SU-DHL-6 (cell line): ENCODE measurements around the gene AGRN.

Source experiments
- H2AFZ ChIP-seq: fragments of 200-600 bp; sonication (generic); 2 replicates; pipeline ENCODE4 v1.6.1; 2014; ENCODE audit warnings: low read depth, mild to moderate bottlenecking, moderate library complexity, mixed read lengths, antibody characterized with exemption, low read length; ENCODE audit not compliant: severe bottlenecking
- H3F3A ChIP-seq: fragments of 200-600 bp; shearing (Covaris generic); 2 replicates; pipeline ENCODE4 v1.6.0; 2016; ENCODE audit warnings: antibody characterized with exemption, mild to moderate bottlenecking; ENCODE audit not compliant: insufficient read depth
- H3K27ac ChIP-seq: fragments of 200-600 bp; sonication (generic); 2 replicates; pipeline ENCODE4 v1.5.1; 2016; ENCODE audit warnings: low read depth, mild to moderate bottlenecking, low read length, moderate library complexity, mixed read lengths
- H3K27me3 ChIP-seq: fragments of 200-600 bp; sonication (generic), shearing (Covaris generic); 2 replicates; pipeline ENCODE4 v1.6.0; 2014; ENCODE audit warnings: mild to moderate bottlenecking, low read length
- H3K36me3 ChIP-seq: fragments of 200-600 bp; sonication (generic); 2 replicates; pipeline ENCODE4 v1.6.1; 2014; ENCODE audit warnings: mild to moderate bottlenecking, low read length, mixed read lengths
- H3K4me2 ChIP-seq: fragments of 300-600, 200-600 bp; shearing (Covaris generic), sonication (generic); 2 replicates; pipeline ENCODE4 v1.6.0; 2014; ENCODE audit warnings: low read length, low read depth, mild to moderate bottlenecking; ENCODE audit not compliant: poor library complexity, severe bottlenecking
- H3K4me3 ChIP-seq: fragments of 200-600 bp; sonication (generic); 2 replicates; pipeline ENCODE4 v1.5.1; 2014; ENCODE audit warnings: antibody characterized with exemption, low read length, mild to moderate bottlenecking, mixed read lengths; ENCODE audit not compliant: insufficient read depth, poor library complexity, severe bottlenecking
- H3K79me2 ChIP-seq: fragments of 200-600 bp; sonication (generic); 2 replicates; pipeline ENCODE4 v1.6.1; 2014; ENCODE audit warnings: mild to moderate bottlenecking, low read length, moderate library complexity; ENCODE audit not compliant: insufficient read depth
- H3K9ac ChIP-seq: fragments of 200-600 bp; sonication (generic); 2 replicates; pipeline ENCODE4 v1.7.0; 2014; ENCODE audit warnings: mild to moderate bottlenecking, low read length
- H3K9me2 ChIP-seq: fragments of 200-600 bp; sonication (generic); replicated peaks from 2 replicates; pipeline ENCODE4 v1.6.1; 2014; ENCODE audit warnings: low read length; ENCODE audit not compliant: insufficient read depth
- H3K9me3 ChIP-seq: fragments of 200-600 bp; sonication (generic); 2 replicates; pipeline ENCODE4 v1.6.1; 2014; ENCODE audit warnings: low read length, mixed read lengths; ENCODE audit not compliant: insufficient read depth
- H4K20me1 ChIP-seq: fragments of 200-600 bp; sonication (generic); 2 replicates; pipeline ENCODE4 v1.6.1; 2014; ENCODE audit warnings: low read depth, mild to moderate bottlenecking, antibody characterized with exemption, low read length, moderate library complexity, mixed read lengths
- EZH2phosphoT487 ChIP-seq: fragments of 200-600 bp; sonication (generic), shearing (Covaris generic); conservative IDR thresholded peaks from 2 replicates; pipeline ENCODE4 v1.6.1; 2018; ENCODE audit warnings: mild to moderate bottlenecking, antibody characterized with exemption, low read length, moderate library complexity, mixed read lengths
- TF ChIP-seq, protein P1 (sequence below): fragments of 200-600 bp; sonication (generic); IDR thresholded peaks from one replicate; pipeline ENCODE4 v1.5.1; 2017; ENCODE audit warnings: antibody characterized with exemption, mild to moderate bottlenecking, low read length, moderate library complexity; ENCODE audit not compliant: insufficient read depth, poor library complexity, severe bottlenecking

Gene AGRN

DNA sequence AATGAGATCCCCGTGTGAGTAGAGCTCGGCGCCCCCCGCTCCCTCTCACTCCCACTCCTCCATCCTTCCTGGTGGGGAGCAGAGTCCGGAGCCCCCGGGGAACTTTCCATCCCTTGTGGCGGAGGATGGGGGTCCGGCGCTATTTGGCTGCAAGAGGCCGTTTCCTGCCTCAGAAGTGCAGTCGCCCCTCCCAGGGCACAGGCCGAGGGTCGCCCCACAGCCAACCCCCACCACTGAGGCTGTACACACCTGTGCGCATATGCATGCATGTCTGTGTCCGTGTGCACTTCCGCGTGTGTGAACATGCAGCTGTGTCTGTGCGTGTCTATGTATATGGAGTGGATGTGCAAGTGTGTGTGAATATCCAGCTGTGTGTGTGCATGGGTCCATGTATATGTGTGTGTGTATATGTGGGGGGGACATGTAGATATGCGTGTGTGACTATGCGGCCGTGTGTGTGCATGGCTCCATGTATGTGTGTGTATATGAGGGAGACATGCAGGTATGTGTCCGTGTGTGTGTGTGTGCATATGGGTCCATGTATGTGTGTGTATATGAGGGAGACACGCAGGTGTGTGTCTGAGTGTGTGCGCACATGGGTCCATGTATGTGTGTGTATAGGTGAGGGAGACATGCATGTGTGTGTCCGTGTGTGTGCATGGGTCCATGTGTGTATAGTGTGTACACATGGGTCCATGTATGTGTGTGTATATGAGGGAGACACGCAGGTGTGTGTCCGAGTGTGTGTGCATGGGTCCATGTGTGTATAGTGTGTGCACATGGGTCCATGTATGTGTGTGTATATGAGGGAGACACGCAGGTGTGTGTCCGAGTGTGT, 32.3 kb downstream of the AGRN start:
- H3K27ac ChIP-seq, result no peak overlapping the region
- no peaks in the 10 kb centered on the region for H3K9me3 ChIP-seq
- no peaks in the 10 kb centered on the region for H3K9me2 ChIP-seq
- H4K20me1 ChIP-seq, result no peaks in the 10 kb centered on the region
- no peaks in the 10 kb centered on the region for H3F3A ChIP-seq
- no peak overlapping the region for H2AFZ ChIP-seq
- H3K79me2 ChIP-seq, result no peaks in the 10 kb centered on the region
- H3K27me3 ChIP-seq, result no peaks in the 10 kb centered on the region
- no peak for TF ChIP-seq EZH2phosphoT487
- TF ChIP-seq, protein P1, sequence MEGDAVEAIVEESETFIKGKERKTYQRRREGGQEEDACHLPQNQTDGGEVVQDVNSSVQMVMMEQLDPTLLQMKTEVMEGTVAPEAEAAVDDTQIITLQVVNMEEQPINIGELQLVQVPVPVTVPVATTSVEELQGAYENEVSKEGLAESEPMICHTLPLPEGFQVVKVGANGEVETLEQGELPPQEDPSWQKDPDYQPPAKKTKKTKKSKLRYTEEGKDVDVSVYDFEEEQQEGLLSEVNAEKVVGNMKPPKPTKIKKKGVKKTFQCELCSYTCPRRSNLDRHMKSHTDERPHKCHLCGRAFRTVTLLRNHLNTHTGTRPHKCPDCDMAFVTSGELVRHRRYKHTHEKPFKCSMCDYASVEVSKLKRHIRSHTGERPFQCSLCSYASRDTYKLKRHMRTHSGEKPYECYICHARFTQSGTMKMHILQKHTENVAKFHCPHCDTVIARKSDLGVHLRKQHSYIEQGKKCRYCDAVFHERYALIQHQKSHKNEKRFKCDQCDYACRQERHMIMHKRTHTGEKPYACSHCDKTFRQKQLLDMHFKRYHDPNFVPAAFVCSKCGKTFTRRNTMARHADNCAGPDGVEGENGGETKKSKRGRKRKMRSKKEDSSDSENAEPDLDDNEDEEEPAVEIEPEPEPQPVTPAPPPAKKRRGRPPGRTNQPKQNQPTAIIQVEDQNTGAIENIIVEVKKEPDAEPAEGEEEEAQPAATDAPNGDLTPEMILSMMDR, result no peak
- no peaks in the 10 kb centered on the region for H3K36me3 ChIP-seq
- no peak overlapping the region for H3K4me3 ChIP-seq
- H3K9ac ChIP-seq, result no peak overlapping the region
- H3K4me2 ChIP-seq, result no peak overlapping the region

DNA sequence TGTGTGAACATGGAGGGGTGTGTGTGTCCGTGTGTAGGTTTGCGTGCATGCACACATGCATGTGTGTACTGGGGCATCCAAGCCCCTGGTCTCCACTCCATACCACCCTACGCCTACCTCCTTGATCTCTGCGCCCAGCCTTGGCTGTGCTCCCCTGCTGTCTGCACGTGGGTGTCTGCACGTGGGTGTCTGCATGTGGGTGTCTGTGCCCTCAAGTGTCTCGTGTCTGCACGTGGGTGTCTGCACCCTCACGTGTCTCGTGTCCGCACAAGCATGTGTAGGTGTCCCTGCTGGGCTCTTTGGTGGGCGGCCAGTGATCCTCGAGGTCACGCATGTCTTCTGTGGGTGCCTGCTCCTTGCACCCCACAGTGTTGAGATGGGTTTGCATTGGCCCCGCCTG, 33.1 kb downstream of the AGRN start:
- Histone ChIP-seq H3F3A (no peaks in the 10 kb centered on the region), H3K27ac (no peak overlapping the region), H3K4me2 (no peak overlapping the region), H3K36me3 (no peaks in the 10 kb centered on the region), H3K79me2 (no peaks in the 10 kb centered on the region), H2AFZ (no peak overlapping the region), H3K9me3 (no peaks in the 10 kb centered on the region), H3K4me3 (no peak overlapping the region), H3K9ac (no peak overlapping the region), H4K20me1 (no peaks in the 10 kb centered on the region), H3K9me2 (no peaks in the 10 kb centered on the region), H3K27me3 (no peaks in the 10 kb centered on the region)
- TF ChIP-seq, protein P1, result no peak
- TF ChIP-seq EZH2phosphoT487, result no peak

DNA sequence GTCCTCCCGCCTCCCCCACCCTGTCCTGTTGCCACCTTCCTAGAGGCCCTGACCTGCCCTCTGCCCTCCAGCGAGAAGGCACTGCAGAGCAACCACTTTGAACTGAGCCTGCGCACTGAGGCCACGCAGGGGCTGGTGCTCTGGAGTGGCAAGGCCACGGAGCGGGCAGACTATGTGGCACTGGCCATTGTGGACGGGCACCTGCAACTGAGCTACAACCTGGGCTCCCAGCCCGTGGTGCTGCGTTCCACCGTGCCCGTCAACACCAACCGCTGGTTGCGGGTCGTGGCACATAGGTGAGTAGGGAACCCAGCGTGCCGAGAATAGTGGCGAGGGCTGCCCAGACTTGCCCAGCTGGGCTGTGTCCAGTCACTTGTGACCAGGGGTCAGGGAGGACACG, 33.8 kb downstream of the AGRN start:
- H3K9me3 ChIP-seq, result no peaks in the 10 kb centered on the region
- H4K20me1 ChIP-seq, result no peaks in the 10 kb centered on the region
- H3K9ac ChIP-seq, result no peak overlapping the region
- no peak overlapping the region for H3K4me2 ChIP-seq
- H2AFZ ChIP-seq, result no peak overlapping the region
- no peak overlapping the region for H3K4me3 ChIP-seq
- no peaks in the 10 kb centered on the region for H3K36me3 ChIP-seq
- no peaks in the 10 kb centered on the region for H3K9me2 ChIP-seq
- TF ChIP-seq, protein P1, result no peak
- no peak for TF ChIP-seq EZH2phosphoT487
- no peaks in the 10 kb centered on the region for H3K27me3 ChIP-seq
- H3K79me2 ChIP-seq, result no peaks in the 10 kb centered on the region
- H3F3A ChIP-seq, result no peaks in the 10 kb centered on the region
- H3K27ac ChIP-seq, result no peak overlapping the region
